ENCODE results near the gene TOP2A.

Gene TOP2A

GRCh38 chr17:40453881-40454612, 36.4 kb upstream of the TOP2A start:
- no peak for DNase-seq

GRCh38 chr17:40452921-40453378, 35.3 kb upstream of the TOP2A start:
- no peak for DNase-seq

- no peak for DNase-seq
These were observed 34.6 kb upstream of the TOP2A start for GRCh38 chr17:40452216-40452787.

GRCh38 chr17:40451420-40451819, 33.7 kb upstream of the TOP2A start:
- DNase-seq = no peak

GRCh38 chr17:40450175-40450574, 32.5 kb upstream of the TOP2A start:
- DNase-seq = peak; percentile 25

GRCh38 chr17:40448639-40449261, 31.1 kb upstream of the TOP2A start:
- DNase-seq = no peak

- DNase-seq = no peak
These were observed 30.5 kb upstream of the TOP2A start for GRCh38 chr17:40448213-40448638.

- no peak for DNase-seq
These were observed 30.1 kb upstream of the TOP2A start for GRCh38 chr17:40447806-40448205.

- no peak for DNase-seq
These were observed 29.5 kb upstream of the TOP2A start for GRCh38 chr17:40447148-40447644.

- no peak for DNase-seq
These were observed 28.2 kb upstream of the TOP2A start for GRCh38 chr17:40445751-40446468.

GRCh38 chr17:40443988-40444899, 26.5 kb upstream of the TOP2A start:
- no peak for DNase-seq

GRCh38 chr17:40443196-40443987, 25.7 kb upstream of the TOP2A start, which contains the start of gene IGFBP4:
Gene IGFBP4 (plus strand): TSS chr17:40443450. CDS start chr17:40443736, 286 bp downstream.
- DNase-seq = no peak

GRCh38 chr17:40442392-40443195, 24.9 kb upstream of the TOP2A start:
- no peak for DNase-seq

GRCh38 chr17:40440166-40440565, 22.5 kb upstream of the TOP2A start:
- no peak for DNase-seq

GRCh38 chr17:40437095-40437732, 19.5 kb upstream of the TOP2A start:
- DNase-seq = no peak

GRCh38 chr17:40436636-40437035, 18.9 kb upstream of the TOP2A start:
- no peak for DNase-seq

- DNase-seq = no peak
These were observed 16.1 kb upstream of the TOP2A start for GRCh38 chr17:40433551-40434415.

- no peak for DNase-seq
These were observed 15.3 kb upstream of the TOP2A start for GRCh38 chr17:40432864-40433528.
